ENCODE data around the gene TRAF3IP1. TPM values are rescaled to one million over a fixed set of nuclear protein-coding genes. Genes with fewer than 3 reads are reported as not detected.

The TRAF3IP1 gene
- polyA plus RNA-seq, 3 donors: 1.2 to 1.5 (median 1.5) TPM

GRCh38 chr2:238444242-238444641 lies 123.9 kb downstream of the TRAF3IP1 start:
- no peak overlapping the region for H3K9ac ChIP-seq (ENCODE audit: insufficient read depth, low read length, poor library complexity, severe bottlenecking)
- peaks cover 71 to 94% of the 10 kb centered on the region in 2 donors for H3K36me3 ChIP-seq (replicated peaks in 1 of 2; ENCODE audit: control insufficient read depth in 1 of 2, insufficient read depth in 2 of 2, low read length in 2 of 2)
- no peak overlapping the region for H3K27ac ChIP-seq (ENCODE audit: low read depth in 1 of 2, low read length in 2 of 2)
- no peak for TF ChIP-seq CTCF (IDR thresholded peaks at IDR 0.05)
- peaks cover 10% of the 10 kb centered on the region for H3K4me1 Mint-ChIP-seq
- peaks cover 0 to 4% (median 2%) of the 10 kb centered on the region in 3 donors for H3K27me3 Mint-ChIP-seq (ENCODE audit: low read depth in 3 of 3)
- intact Hi-C loops (cut with micrococcal nuclease): no loop called here
- peaks cover 2 to 9% of the 10 kb centered on the region in 2 donors for H3K4me1 ChIP-seq (ENCODE audit: control insufficient read depth in 1 of 2, insufficient read depth in 2 of 2, low read length in 2 of 2)
- H3K9me3 Mint-ChIP-seq: no peaks in the 10 kb centered on the region
- H3K4me3 Mint-ChIP-seq: no peak overlapping the region
- peaks cover 76% of the 10 kb centered on the region for H3K79me2 ChIP-seq (ENCODE audit: insufficient read depth, low read length)
- no peak overlapping the region for H3K4me3 ChIP-seq (replicated peaks in 1 of 3; ENCODE audit: low read depth in 2 of 3, low read length in 3 of 3)
- over 99% methylated on average over 12 of the region's 13 CpGs for WGBS (ENCODE audit: insufficient coverage)
- DNase-seq: no peak
- peaks cover 81% of the 10 kb centered on the region for H4K20me1 ChIP-seq (ENCODE audit: insufficient read depth, low read length)
- H3K9me3 ChIP-seq (replicated peaks in 1 of 2; ENCODE audit: control insufficient read depth in 1 of 2, insufficient read depth in 1 of 2, low read length in 2 of 2): no peaks in the 10 kb centered on the region
- H3K4me2 ChIP-seq (replicated peaks; ENCODE audit: extremely low read depth, low read length, poor library complexity, severe bottlenecking): no peak overlapping the region
- no peaks in the 10 kb centered on the region for H3K27me3 ChIP-seq (ENCODE audit: control insufficient read depth in 2 of 2, insufficient read depth in 2 of 2, low read length in 2 of 2)
- H3K36me3 Mint-ChIP-seq: peaks cover 85 to 91% of the 10 kb centered on the region in 2 donors
- no peak overlapping the region for H2AFZ ChIP-seq (ENCODE audit: insufficient read depth, low read depth, low read length, poor library complexity, severe bottlenecking)
- H3K27ac Mint-ChIP-seq: peak overlapping the region in 1 of 7 donors; percentile 7

DNA sequence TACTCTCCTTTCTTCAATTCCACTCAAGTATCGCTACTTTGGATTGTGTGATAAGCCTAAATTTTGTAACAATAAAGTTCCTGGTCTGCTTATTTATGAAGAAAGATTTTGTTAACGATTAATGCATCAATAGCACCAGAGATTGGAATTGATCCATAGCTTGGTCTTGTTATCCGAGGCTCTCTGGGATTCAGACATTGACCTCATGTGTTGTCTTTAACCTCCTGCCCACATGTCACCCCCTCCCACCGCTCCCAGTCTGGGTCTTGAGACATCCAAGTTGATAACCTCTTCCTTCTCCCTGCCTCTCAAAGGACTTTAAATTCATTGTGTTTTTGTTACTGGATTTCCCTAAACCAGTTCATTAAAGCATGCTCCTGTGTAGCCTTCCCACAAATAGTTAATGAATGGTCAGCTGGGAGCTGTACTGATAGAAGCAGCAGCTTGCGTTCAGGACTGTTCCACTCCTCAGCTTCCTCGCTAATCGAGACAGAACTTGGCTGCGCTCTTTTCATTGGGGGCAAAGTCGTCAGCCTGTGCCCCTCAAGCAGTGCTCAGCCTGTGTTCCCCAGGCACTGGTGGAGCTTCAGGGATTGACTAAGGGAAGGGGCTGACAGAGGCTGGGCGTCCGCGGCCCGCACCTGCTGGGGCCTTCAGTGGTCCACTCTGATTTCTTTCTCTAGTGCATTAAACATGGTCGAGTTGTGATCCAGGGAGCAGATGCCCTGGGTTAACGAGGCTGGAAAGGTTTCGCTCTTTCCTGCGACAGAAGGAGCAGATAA lies 125.3 kb downstream of the TRAF3IP1 start:
- Histone ChIP-seq H2AFZ (ENCODE audit: insufficient read depth, low read depth, low read length, poor library complexity, severe bottlenecking) (no peak overlapping the region), H3K4me2 (replicated peaks; ENCODE audit: extremely low read depth, low read length, poor library complexity, severe bottlenecking) (no peak overlapping the region), H3K4me3 (replicated peaks in 1 of 3; ENCODE audit: low read depth in 2 of 3, low read length in 3 of 3) (no peak overlapping the region), H3K79me2 (ENCODE audit: insufficient read depth, low read length) (peaks cover 65% of the 10 kb centered on the region), H3K36me3 (replicated peaks in 1 of 2; ENCODE audit: control insufficient read depth in 1 of 2, insufficient read depth in 2 of 2, low read length in 2 of 2) (peaks cover 61 to 86% of the 10 kb centered on the region in 2 donors), H4K20me1 (ENCODE audit: insufficient read depth, low read length) (peaks cover 79% of the 10 kb centered on the region), H3K4me1 (ENCODE audit: control insufficient read depth in 1 of 2, insufficient read depth in 2 of 2, low read length in 2 of 2) (peaks cover 7 to 18% of the 10 kb centered on the region in 2 donors), H3K9me3 (replicated peaks in 1 of 2; ENCODE audit: control insufficient read depth in 1 of 2, insufficient read depth in 1 of 2, low read length in 2 of 2) (no peaks in the 10 kb centered on the region), H3K27ac (ENCODE audit: low read depth in 1 of 2, low read length in 2 of 2) (peak overlapping the region in 1 of 2 donors; percentile 2), H3K9ac (ENCODE audit: insufficient read depth, low read length, poor library complexity, severe bottlenecking) (no peak overlapping the region), H3K27me3 (ENCODE audit: control insufficient read depth in 2 of 2, insufficient read depth in 2 of 2, low read length in 2 of 2) (no peaks in the 10 kb centered on the region)
- Mint-ChIP-seq H3K36me3 (peaks cover 82 to 87% of the 10 kb centered on the region in 2 donors), H3K9me3 (no peaks in the 10 kb centered on the region), H3K27me3 (ENCODE audit: low read depth in 3 of 3) (peaks cover 0 to 4% (median 2%) of the 10 kb centered on the region in 3 donors), H3K4me1 (peaks cover 19% of the 10 kb centered on the region), H3K4me3 (no peak overlapping the region), H3K27ac (no peak overlapping the region)
- TF ChIP-seq CTCF (IDR thresholded peaks at IDR 0.05): no peak
- WGBS (ENCODE audit: insufficient coverage): 98% methylated on average over 10 of the region's 17 CpGs
- intact Hi-C loops (cut with micrococcal nuclease): no loop called here
- DNase-seq: no peak

All from CD14-positive monocyte (primary cell).